ENCODE measurements around the gene ATP6V0A1.

ATP6V0A1 gene

DNA sequence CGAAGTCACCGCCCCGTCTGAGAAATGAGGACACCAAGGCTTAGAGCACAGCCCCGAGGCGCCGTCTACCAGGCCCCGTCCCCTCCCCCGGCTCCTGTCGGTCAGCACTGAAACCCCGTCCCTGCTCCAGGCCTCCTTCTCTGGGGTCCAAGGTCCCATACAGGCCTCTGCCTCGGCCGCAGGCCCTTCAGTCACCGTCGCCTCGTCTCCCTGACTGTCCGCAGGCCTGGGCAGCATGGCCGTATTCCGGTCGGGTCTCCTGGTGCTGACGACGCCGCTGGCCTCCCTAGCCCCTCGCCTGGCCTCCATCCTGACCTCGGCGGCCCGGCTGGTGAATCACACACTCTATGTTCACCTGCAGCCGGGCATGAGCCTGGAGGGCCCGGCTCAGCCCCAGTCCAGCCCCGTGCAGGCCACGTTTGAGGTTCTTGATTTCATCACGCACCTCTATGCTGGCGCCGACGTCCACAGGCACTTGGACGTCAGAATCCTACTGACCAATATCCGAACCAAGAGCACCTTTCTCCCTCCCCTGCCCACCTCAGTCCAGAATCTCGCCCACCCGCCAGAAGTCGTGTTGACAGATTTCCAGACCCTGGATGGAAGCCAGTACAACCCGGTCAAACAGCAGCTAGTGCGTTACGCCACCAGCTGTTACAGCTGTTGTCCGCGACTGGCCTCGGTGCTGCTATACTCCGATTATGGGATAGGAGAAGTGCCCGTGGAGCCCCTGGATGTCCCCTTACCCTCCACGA is 103.9 kb downstream of the ATP6V0A1 start:
- no peak for DNase-seq (ENCODE audit: low spot score)

DNA sequence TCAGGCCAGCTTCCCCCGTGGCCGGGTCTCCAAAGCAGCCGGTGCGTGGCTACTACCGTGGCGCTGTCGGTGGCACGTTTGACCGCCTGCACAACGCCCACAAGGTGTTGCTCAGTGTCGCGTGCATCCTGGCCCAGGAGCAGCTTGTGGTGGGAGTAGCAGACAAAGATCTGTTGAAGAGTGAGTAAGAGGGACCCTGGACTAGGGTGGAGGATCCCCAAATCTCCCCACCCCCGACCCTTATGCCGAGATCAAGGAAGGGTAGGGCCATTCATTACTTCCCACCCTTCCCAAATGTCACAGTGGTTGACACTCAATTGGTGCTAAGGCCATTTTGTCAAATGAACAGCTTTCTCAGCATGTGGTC is 104.4 kb downstream of the ATP6V0A1 start:
- DNase-seq (ENCODE audit: low spot score), result no peak

DNA sequence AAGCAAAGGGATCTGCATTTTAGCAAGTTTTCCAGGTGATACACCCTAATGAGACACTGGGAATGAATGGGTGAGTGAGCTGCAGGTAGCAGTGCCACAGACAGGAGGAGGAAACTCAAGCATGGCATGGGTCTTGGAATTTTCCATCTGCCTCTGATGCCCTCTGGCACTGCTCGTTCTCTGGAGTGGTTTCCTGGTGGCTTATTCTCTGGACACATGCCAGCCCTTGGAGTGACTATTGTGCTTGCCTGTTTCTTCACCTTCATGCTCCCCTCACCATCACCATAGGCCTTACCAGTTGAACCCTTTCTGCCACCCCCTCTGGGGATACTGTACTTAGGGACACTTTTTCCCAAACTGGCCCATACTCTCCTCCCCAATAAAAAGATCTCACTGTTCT is 104.9 kb downstream of the ATP6V0A1 start:
- no peak for DNase-seq (ENCODE audit: low spot score)

DNA sequence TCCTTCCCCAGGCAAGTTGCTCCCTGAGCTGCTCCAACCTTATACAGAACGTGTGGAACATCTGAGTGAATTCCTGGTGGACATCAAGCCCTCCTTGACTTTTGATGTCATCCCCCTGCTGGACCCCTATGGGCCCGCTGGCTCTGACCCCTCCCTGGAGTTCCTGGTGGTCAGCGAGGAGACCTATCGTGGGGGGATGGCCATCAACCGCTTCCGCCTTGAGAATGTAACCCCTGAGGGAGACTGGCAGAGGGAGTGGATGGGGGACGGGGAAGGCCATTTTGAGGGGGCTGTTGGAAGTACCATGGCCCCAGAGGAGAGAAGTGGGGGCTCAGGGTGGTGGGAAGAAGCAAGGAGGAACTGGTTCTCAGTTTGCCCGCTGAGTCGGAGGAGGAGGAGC is 105.3 kb downstream of the ATP6V0A1 start:
- DNase-seq (ENCODE audit: low spot score), result no peak

DNA sequence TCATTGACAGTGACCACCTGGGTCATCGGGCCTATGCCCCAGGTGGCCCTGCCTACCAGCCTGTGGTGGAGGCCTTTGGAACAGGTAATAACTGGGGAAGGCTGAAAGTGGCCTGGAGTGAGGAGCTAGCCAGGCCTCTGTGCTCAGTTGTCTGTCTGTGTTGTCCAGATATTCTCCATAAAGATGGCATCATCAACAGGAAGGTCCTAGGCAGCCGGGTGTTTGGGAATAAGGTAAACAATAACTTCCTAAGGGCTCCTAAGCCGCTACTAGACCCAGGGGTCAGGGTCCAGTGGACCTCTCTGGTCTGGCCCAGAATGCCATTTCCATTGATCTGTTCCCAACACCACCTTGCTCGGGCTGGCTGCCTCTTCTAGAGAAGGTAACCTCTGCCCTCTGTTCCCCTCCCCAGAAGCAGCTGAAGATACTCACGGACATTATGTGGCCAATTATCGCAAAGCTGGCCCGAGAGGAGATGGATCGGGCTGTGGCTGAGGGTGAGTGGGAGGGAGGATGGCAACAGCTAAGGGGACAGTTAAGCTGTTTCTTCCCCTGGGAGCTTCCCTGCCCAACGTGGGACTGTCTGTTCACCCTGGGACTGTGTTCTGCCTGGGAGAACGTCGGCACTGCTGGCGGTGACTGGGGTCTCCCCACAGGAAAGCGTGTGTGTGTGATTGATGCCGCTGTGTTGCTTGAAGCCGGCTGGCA is 106.3 kb downstream of the ATP6V0A1 start:
- no peak for DNase-seq (ENCODE audit: low spot score)

DNA sequence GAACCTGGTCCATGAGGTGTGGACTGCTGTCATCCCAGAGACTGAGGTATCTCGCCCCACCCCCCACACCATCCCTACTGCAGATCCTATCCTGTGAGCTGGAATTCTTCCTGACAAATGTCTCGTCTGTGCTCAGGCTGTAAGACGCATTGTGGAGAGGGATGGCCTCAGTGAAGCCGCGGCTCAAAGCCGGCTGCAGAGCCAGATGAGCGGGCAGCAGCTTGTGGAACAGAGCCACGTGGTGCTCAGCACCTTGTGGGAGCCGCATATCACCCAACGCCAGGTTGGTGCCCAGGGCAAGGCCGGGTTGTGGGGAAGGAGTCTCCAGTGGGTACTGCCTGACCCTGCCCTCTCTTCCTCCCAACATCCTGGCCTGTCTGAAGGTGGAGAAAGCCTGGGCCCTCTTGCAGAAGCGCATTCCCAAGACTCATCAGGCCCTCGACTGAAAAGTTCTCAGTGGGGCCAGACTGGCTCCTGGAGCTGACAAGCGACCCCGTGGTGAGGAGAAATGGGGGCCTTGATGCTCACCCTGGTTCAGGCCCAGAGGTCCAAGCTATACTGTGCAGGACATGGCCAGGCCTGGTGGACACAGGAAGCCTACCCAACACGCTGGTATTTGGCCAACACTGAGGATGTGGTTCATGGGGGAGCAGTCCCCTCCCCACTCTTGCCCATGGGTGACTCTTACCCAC is 107.0 kb downstream of the ATP6V0A1 start:
- no peak for DNase-seq (ENCODE audit: low spot score)

DNA sequence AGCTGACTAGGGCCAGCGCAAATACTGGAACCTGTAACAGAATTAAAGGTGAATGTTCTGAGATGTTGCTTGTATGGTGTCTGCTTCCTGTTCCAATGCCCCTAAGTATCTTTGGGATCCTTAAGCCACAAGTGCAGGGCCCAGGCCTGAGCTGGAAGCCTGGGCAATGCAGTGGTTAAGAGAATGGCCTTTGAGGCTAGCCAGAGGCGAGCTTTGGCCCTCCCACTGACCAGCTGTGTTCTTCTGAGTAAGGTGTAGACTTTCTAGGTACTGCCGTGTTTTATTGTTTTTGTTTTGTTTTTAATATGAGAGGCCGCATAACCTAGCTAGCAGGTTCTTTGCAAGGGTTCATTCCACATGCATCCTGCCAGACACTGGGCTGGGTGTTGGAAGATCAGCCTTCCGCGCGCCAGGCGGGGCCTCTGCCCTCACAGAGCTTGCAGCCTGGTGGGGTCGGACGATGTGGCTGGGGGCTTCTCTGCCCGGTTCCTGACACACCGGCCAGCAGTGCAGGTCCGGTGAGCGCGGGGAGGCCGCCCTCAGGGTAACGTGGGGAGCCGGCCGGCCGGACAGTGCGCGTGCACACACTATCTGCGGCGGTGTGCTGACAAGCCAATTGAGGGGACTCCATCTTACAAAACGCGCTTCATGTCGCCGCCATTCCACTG is 107.7 kb downstream of the ATP6V0A1 start:
- peak; percentile 14 for DNase-seq (ENCODE audit: low spot score)

DNA sequence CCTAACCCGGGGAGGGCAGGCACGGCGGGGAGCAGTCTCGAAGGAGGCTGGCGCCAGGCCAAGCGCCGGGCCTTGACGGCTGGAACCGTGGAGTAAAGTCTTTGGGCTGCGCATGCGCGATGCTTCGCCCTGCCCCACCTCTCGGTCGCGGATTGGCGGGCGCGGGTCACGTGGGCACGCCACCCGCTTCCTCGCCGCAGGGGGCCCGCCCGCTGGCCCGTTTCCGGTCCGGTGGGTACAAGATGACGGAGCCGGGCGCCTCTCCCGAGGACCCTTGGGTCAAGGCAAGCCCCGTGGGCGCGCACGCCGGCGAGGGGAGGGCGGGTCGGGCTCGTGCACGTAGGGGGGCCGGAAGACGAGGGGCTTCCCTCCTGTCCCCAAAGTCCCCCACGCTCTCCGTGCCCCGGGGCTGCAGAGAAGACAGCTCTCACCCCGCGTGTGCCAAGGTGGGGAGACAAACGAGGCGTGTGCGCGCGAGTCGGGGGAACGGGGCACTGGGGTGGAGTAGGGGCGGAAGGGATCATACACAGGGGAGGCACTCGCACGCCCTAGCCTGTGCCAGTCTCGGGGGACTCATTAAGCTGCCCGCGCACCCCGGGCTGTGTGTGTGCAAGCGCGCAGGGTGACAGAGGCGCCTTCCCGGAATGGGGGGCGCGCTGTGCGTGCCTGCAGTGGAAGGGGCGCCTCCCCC is 108.3 kb downstream of the ATP6V0A1 start, which contains the start of gene MLX:
Gene MLX, plus strand, starts transcription at position 218 of the 691 bp plus-strand sequence. Its CDS starts 25 bp downstream, at position 243.
- peak; percentile 97 for DNase-seq (ENCODE audit: low spot score)

DNA sequence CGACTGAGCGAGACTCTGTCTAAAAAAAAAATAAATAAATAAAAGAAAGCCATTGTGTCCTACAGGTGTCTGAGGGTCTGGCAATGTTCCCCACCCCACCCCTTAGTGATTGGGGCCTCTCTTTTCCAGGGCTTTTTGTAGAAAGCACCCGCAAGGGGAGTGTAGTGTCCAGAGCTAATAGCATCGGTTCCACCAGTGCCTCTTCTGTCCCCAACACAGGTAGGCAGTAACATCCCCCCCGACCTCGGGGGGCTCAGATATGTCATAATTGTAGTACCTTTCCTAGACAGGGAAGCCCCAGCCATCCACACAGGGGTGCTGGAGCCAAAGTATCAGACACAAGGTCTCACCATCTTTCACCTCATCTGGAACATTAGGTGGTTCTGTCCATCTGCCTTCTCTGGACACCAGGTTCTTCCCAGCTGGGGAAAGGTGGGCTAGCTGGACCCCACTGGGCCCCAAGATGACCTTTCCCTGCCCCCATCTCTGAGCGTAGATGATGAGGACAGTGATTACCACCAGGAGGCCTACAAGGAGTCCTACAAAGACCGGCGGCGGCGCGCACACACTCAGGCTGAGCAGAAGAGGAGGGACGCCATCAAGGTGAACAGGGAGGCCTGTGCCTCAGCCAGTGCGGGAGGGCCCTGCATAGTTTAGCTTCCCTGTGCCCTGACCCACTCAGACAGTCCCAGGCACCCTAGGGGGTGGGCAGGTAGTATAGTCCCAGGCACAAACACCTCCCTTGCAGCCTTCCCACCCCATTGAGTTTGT is 109.8 kb downstream of the ATP6V0A1 start:
- no peak for DNase-seq (ENCODE audit: low spot score)

DNA sequence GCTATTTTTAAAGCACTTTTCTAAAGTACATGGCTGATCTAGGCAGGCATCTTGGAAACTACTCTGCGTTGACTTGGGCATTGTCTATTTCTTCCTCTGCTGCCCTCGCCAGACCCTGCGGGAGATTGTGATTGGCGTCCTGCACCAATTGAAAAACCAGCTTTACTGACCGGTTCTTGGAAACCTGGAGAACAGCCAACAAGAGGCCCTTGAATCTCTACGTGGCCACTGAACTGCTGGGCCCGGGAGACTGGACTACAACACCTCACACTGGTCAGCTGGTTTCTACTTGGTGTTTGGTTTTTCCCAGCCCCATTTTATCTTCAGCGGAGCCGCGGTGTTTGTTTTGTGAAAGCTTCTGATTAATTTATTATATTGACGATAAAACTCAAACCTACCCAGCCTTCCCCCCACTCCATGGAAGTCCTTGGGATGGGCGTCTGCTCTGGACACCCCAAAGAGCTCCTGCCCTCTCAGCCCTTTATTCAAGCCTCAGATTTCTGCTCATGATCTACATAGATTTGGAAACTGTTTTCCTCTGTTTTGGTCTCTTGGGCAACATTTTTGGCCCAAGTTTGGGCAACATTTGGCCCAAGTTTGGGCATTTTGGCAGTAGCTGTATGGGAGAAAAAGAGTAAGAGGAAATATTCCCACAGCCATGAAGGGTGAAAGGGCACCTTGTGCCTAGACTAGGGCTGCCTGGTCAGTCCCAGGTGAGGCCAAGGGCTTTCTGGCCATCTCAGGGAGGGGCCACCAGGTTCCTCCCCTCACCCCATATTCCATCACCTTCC is 113.0 kb downstream of the ATP6V0A1 start:
- DNase-seq (ENCODE audit: low spot score), result no peak

Measured in hematopoietic multipotent progenitor cell treated with erythropoietin and hydrocortisone succinate and interleukin-3 and kit ligand, for 15 days (in vitro differentiated cells).